ENCODE results near the gene KLKB1.
A peak's percentile ranks its signal among the peaks of the same experiment; 100 is the strongest.

The KLKB1 gene

GRCh38 chr4:186196063-186196462 is 31.2 kb upstream of the KLKB1 start:
- H3K27ac ChIP-seq, result no peak overlapping the region
- TF ChIP-seq CTCF (conservative IDR thresholded peaks at IDR 0.05), result no peak

GRCh38 chr4:186200516-186200915 is 26.8 kb upstream of the KLKB1 start:
- TF ChIP-seq CTCF (conservative IDR thresholded peaks at IDR 0.05), result no peak
- H3K27ac ChIP-seq, result no peak overlapping the region

DNA sequence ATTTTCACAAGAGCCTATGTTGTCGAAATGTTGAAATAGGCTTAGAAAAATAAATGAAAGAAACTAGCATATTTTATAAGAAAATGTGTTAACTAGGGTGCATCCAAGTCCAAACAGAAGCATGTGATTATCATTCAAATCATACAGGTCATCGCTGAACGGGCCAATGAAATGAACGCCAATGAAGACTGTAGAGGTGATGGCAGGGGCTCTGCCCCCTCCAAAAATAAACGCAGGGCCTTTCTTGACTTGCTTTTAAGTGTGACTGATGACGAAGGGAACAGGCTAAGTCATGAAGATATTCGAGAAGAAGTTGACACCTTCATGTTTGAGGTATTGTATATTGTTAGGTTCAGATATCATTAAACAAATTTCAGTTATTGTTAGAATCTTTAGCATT is 26.3 kb upstream of the KLKB1 start:
- TF ChIP-seq CTCF (conservative IDR thresholded peaks at IDR 0.05), result no peak
- H3K27ac ChIP-seq, result no peak overlapping the region

- no peak overlapping the region for H3K27ac ChIP-seq
These were observed 25.6 kb upstream of the KLKB1 start for GRCh38 chr4:186201535-186202230.

GRCh38 chr4:186202490-186203140 is 24.7 kb upstream of the KLKB1 start:
- H3K27ac ChIP-seq, result peak overlapping the region; percentile 85
- TF ChIP-seq CTCF (conservative IDR thresholded peaks at IDR 0.05), result no peak

More at GRCh38 chr4:186201535-186202230, 25.6 kb upstream of the KLKB1 start:
- peak; percentile 89 for TF ChIP-seq CTCF (conservative IDR thresholded peaks at IDR 0.05)

DNA sequence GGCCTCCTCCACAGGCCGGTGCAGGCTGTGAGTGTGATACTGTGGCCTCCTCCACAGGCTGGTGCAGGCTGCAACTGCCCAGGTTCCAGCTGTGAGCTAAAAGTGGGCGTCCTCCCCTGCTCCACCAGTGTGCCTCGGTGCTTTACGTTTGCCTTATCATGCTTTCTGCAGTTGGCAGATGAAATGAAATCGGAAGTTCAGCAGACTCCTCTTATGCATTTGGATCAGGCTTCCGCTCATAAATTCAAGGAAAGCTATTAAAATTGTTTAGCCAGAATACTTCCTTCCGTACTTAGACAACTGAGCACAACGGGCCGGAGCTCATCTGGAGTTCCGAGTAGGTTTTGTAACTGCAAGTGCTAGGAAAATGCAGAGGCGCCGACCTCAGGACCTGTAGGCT is 23.9 kb upstream of the KLKB1 start:
- no peak for TF ChIP-seq CTCF (conservative IDR thresholded peaks at IDR 0.05)

GRCh38 chr4:186204103-186204559 is 23.2 kb upstream of the KLKB1 start:
- H3K27ac ChIP-seq, result peak overlapping the region; percentile 85
- no peak for TF ChIP-seq CTCF (conservative IDR thresholded peaks at IDR 0.05)

More for the DNA sequence above, 23.9 kb upstream of the KLKB1 start:
- peak overlapping the region; percentile 85 for H3K27ac ChIP-seq
